Liver (tissue), 9 donors: ENCODE measurements around the gene CTNS. TPM values are rescaled to one million over a fixed set of nuclear protein-coding genes. Genes with fewer than 3 reads are reported as not detected.

Source experiments
- DNase-seq: peaks from one replicate; pipeline ENCODE4 v3.0.0-alpha.2; 2017; ENCODE audit warnings: low spot score
- H3K27ac ChIP-seq, 2 donors: one replicate each; pipeline ENCODE4 v1.7.0; 2013; ENCODE audit warnings: inconsistent platforms in 2 of 2, low read length in 2 of 2, control low read depth in 1 of 2, low read depth in 1 of 2, mild to moderate bottlenecking in 1 of 2
- H3K27me3 ChIP-seq, 4 donors: one replicate each; pipeline versions ENCODE4 v1.6.1 to v1.7.0; 2013; ENCODE audit warnings: low read length in 3 of 4, inconsistent platforms in 1 of 4, mild to moderate bottlenecking in 1 of 4, moderate library complexity in 1 of 4; ENCODE audit not compliant: control insufficient read depth in 4 of 4, insufficient read depth in 4 of 4
- H3K36me3 ChIP-seq, 4 donors: one replicate each; pipeline versions ENCODE4 v1.6.1 to v1.7.0; 2013; ENCODE audit warnings: low read length in 3 of 4, mild to moderate bottlenecking in 3 of 4, low read depth in 1 of 4, moderate library complexity in 1 of 4; ENCODE audit not compliant: control insufficient read depth in 4 of 4, insufficient read depth in 3 of 4
- H3K4me1 ChIP-seq, 4 donors: one replicate each; pipeline versions ENCODE4 v1.6.1 to v1.7.0; 2013; ENCODE audit warnings: low read length in 3 of 4, mild to moderate bottlenecking in 3 of 4, moderate library complexity in 1 of 4; ENCODE audit not compliant: control insufficient read depth in 4 of 4, insufficient read depth in 4 of 4
- H3K4me3 ChIP-seq, 3 donors: one replicate each; pipeline versions ENCODE4 v1.6.1 to v1.7.0; 2013; ENCODE audit warnings: low read length in 3 of 3, control low read depth in 1 of 3, low read depth in 1 of 3, mild to moderate bottlenecking in 1 of 3
- H3K9ac ChIP-seq, 2 donors: one replicate each; pipeline ENCODE4 v1.7.0; 2013; ENCODE audit warnings: low read length in 2 of 2, mild to moderate bottlenecking in 2 of 2, moderate library complexity in 2 of 2, control low read depth in 1 of 2, low read depth in 1 of 2
- H3K9me3 ChIP-seq, 4 donors: one replicate each; pipeline versions ENCODE4 v1.6.1 to v1.7.0; 2013; ENCODE audit warnings: low read length in 3 of 4; ENCODE audit not compliant: control insufficient read depth in 4 of 4
- CTCF ChIP-seq: fragments of 150-350 bp; IDR thresholded peaks from 2 replicates; pipeline ENCODE4 v1.5.1; 2017; ENCODE audit warnings: improper control_type of control experiment, low read depth, low read length; ENCODE audit not compliant: missing input control
- EGR1 ChIP-seq, 2 donors: IDR thresholded peaks; 2 replicates each; pipeline ENCODE4 v1.6.1; 2016 to 2018; ENCODE audit warnings: antibody characterized with exemption in 2 of 2, low read depth in 2 of 2
- FOXA2 ChIP-seq: IDR thresholded peaks from 2 replicates; pipeline ENCODE4 v1.6.1; 2016; ENCODE audit warnings: antibody characterized with exemption
- GABPA ChIP-seq, 2 donors: IDR thresholded peaks in 1 of 2; conservative IDR thresholded peaks in 1 of 2; 2 replicates each; pipeline ENCODE4 v1.6.1; 2016; ENCODE audit warnings: antibody characterized with exemption in 2 of 2, mild to moderate bottlenecking in 1 of 2, moderate library complexity in 1 of 2
- HNF4A ChIP-seq, 2 donors: conservative IDR thresholded peaks; 2 replicates each; pipeline ENCODE4 v1.6.1; 2016; ENCODE audit warnings: antibody characterized with exemption in 2 of 2, mild to moderate bottlenecking in 2 of 2
- HNF4G ChIP-seq: IDR thresholded peaks from 2 replicates; pipeline ENCODE4 v1.6.1; 2016; ENCODE audit warnings: antibody characterized with exemption
- JUND ChIP-seq, 2 donors: IDR thresholded peaks; 2 replicates each; pipeline ENCODE4 v1.6.1; 2016; ENCODE audit warnings: antibody characterized with exemption in 2 of 2
- NR2F2 ChIP-seq: IDR thresholded peaks from 2 replicates; pipeline ENCODE4 v1.6.1; 2016; ENCODE audit warnings: antibody characterized with exemption
- RAD21 ChIP-seq, 2 donors: IDR thresholded peaks; 2 replicates each; pipeline ENCODE4 v1.6.1; 2016; ENCODE audit warnings: antibody characterized with exemption in 2 of 2, mild to moderate bottlenecking in 2 of 2
- RXRA ChIP-seq, 2 donors: IDR thresholded peaks; 2 replicates each; pipeline ENCODE4 v1.6.1; 2017 to 2018; ENCODE audit warnings: antibody characterized with exemption in 2 of 2, mild to moderate bottlenecking in 1 of 2
- SP1 ChIP-seq: IDR thresholded peaks from 2 replicates; pipeline ENCODE4 v1.6.1; 2018; ENCODE audit warnings: antibody characterized with exemption, mild to moderate bottlenecking
- TAF1 ChIP-seq: conservative IDR thresholded peaks from 2 replicates; pipeline ENCODE4 v1.6.1; 2016; ENCODE audit warnings: antibody characterized with exemption, mild to moderate bottlenecking
- YY1 ChIP-seq: IDR thresholded peaks from 2 replicates; pipeline ENCODE4 v1.6.1; 2016; ENCODE audit warnings: antibody characterized with exemption, mild to moderate bottlenecking
- WGBS: extraction: QIAGEN DNeasy Blood & Tissue Kit; methylation state at CpG from one replicate; pipeline ENCODE4 v1.1.7; 2013; 5-methylcytosine and 5-hydroxymethylcytosine counted together
- polyA plus RNA-seq, 2 donors: library from polyadenylated mRNA; stranded (reverse) in 1 of 2; unstranded in 1 of 2; fragments of 200-250 nt in 1 of 2; fragments of >200 nt in 1 of 2; fragmentation: Nextera tagmentation in 1 of 2; extraction: Ambion mirVana in 1 of 2; gene quantifications; one replicate each; pipeline versions ENCODE4 v1.2.1 to v1.2.3, GENCODE V29; 2013 to 2015
- total RNA-seq, 2 donors: library from RNA; depleted of rRNA; stranded (reverse); fragments of >200 nt; gene quantifications; one replicate each; pipeline ENCODE4 v1.2.3, GENCODE V29; 2014
- TF ChIP-seq, protein P1 (sequence below): IDR thresholded peaks from 2 replicates; pipeline ENCODE4 v1.6.1; 2016; ENCODE audit warnings: antibody characterized with exemption, mild to moderate bottlenecking
- TF ChIP-seq, protein P2 (sequence below): IDR thresholded peaks from 2 replicates; pipeline ENCODE4 v1.6.1; 2016; ENCODE audit warnings: antibody characterized with exemption
- TF ChIP-seq, protein P3 (sequence below): IDR thresholded peaks from 2 replicates; pipeline ENCODE4 v1.6.1; 2016; ENCODE audit warnings: antibody characterized with exemption
- donor health status: healthy.
- donor health status: healthy.
- donor health status: healthy.
- donor health status: healthy.
- donor health status: healthy.

The CTNS gene
- total and polyA plus RNA-seq, 4 donors, result 6.6 to 15.3 (median 9.6) TPM

- H3K4me3 ChIP-seq, result no peak overlapping the region
- DNase-seq, result no peak
- no peak overlapping the region for H3K27ac ChIP-seq
- no peaks in the 10 kb centered on the region for H3K27me3 ChIP-seq
- no peaks in the 10 kb centered on the region for H3K9me3 ChIP-seq
- peaks cover 3 to 11% (median 5%) of the 10 kb centered on the region in 4 donors for H3K4me1 ChIP-seq
- WGBS, result 93% methylated on average over 10 of the region's 10 CpGs
- H3K36me3 ChIP-seq, result peaks cover 11 to 43% (median 31%) of the 10 kb centered on the region in 4 donors
- TF ChIP-seq CTCF (no peak), HNF4A (conservative IDR thresholded peaks at IDR 0.05) (no peak), HNF4G (no peak), SP1 (no peak), YY1 (no peak), TAF1 (no peak), RXRA (IDR thresholded peaks at IDR 0.05) (no peak), EGR1 (IDR thresholded peaks at IDR 0.05; ENCODE audit: low read depth in 2 of 2) (no peak), RAD21 (IDR thresholded peaks at IDR 0.05) (no peak)
- H3K9ac ChIP-seq, result no peak overlapping the region
Observed at GRCh38 chr17:3630781-3631180, 5.8 kb upstream of the CTNS start.

GRCh38 chr17:3632287-3632686 lies 4.3 kb upstream of the CTNS start:
- no peak for DNase-seq
- no peaks in the 10 kb centered on the region for H3K9me3 ChIP-seq
- H3K9ac ChIP-seq, result no peak overlapping the region
- H3K27me3 ChIP-seq, result no peaks in the 10 kb centered on the region
- H3K4me3 ChIP-seq, result no peak overlapping the region
- 98% methylated on average over 7 of the region's 7 CpGs for WGBS
- TF ChIP-seq, protein P1, sequence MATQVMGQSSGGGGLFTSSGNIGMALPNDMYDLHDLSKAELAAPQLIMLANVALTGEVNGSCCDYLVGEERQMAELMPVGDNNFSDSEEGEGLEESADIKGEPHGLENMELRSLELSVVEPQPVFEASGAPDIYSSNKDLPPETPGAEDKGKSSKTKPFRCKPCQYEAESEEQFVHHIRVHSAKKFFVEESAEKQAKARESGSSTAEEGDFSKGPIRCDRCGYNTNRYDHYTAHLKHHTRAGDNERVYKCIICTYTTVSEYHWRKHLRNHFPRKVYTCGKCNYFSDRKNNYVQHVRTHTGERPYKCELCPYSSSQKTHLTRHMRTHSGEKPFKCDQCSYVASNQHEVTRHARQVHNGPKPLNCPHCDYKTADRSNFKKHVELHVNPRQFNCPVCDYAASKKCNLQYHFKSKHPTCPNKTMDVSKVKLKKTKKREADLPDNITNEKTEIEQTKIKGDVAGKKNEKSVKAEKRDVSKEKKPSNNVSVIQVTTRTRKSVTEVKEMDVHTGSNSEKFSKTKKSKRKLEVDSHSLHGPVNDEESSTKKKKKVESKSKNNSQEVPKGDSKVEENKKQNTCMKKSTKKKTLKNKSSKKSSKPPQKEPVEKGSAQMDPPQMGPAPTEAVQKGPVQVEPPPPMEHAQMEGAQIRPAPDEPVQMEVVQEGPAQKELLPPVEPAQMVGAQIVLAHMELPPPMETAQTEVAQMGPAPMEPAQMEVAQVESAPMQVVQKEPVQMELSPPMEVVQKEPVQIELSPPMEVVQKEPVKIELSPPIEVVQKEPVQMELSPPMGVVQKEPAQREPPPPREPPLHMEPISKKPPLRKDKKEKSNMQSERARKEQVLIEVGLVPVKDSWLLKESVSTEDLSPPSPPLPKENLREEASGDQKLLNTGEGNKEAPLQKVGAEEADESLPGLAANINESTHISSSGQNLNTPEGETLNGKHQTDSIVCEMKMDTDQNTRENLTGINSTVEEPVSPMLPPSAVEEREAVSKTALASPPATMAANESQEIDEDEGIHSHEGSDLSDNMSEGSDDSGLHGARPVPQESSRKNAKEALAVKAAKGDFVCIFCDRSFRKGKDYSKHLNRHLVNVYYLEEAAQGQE, result no peak
- TF ChIP-seq RAD21 (IDR thresholded peaks at IDR 0.05), result no peak
- TF ChIP-seq, protein P2, sequence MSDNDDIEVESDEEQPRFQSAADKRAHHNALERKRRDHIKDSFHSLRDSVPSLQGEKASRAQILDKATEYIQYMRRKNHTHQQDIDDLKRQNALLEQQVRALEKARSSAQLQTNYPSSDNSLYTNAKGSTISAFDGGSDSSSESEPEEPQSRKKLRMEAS, result no peak
- H3K4me1 ChIP-seq, result peaks cover 3 to 18% (median 10%) of the 10 kb centered on the region in 4 donors
- H3K27ac ChIP-seq, result no peak overlapping the region
- H3K36me3 ChIP-seq, result peaks cover 11 to 36% (median 24%) of the 10 kb centered on the region in 4 donors

- no peaks in the 10 kb centered on the region for H3K9me3 ChIP-seq
- peaks cover 0 to 10% (median 3%) of the 10 kb centered on the region in 4 donors for H3K36me3 ChIP-seq
- H3K4me3 ChIP-seq, result peak overlapping the region; percentile 81 to 95 (median 88)
- H3K27me3 ChIP-seq, result no peaks in the 10 kb centered on the region
- peak; percentile 50 for DNase-seq
- H3K9ac ChIP-seq, result peak overlapping the region in 1 of 2 donors; percentile 80
- TF ChIP-seq RAD21 (IDR thresholded peaks at IDR 0.05) (peak in 1 of 2 donors; percentile 14), NR2F2 (peak; percentile 37), GABPA (IDR thresholded peaks at IDR 0.05 in 1 of 2, conservative IDR thresholded peaks at IDR 0.05 in 1 of 2) (peak in 1 of 2 donors; percentile 64), EGR1 (IDR thresholded peaks at IDR 0.05; ENCODE audit: low read depth in 2 of 2) (peak in 1 of 2 donors; percentile 57), HNF4G (peak; percentile 87), SP1 (peak; percentile 84), YY1 (no peak), FOXA2 (no peak), JUND (IDR thresholded peaks at IDR 0.05) (peak in 1 of 2 donors; percentile 58), HNF4A (conservative IDR thresholded peaks at IDR 0.05) (peak; percentile 93 to 96), RXRA (IDR thresholded peaks at IDR 0.05) (peak; percentile 86 to 88)
- TF ChIP-seq, protein P3, sequence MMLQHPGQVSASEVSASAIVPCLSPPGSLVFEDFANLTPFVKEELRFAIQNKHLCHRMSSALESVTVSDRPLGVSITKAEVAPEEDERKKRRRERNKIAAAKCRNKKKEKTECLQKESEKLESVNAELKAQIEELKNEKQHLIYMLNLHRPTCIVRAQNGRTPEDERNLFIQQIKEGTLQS, result no peak
- TF ChIP-seq, protein P1, result peak; percentile 18
- WGBS, result 8% methylated on average over 38 of the region's 38 CpGs
- peak overlapping the region; percentile 95 to 97 for H3K27ac ChIP-seq
- peaks cover 6 to 22% (median 15%) of the 10 kb centered on the region in 4 donors for H3K4me1 ChIP-seq
Observed at GRCh38 chr17:3635474-3636153, 946 bp upstream of the CTNS start.
